NB4 (cell line): ENCODE results near the gene OPHN1.
A peak's percentile ranks its signal among the peaks of the same experiment; 100 is the strongest.

ENCODE experiments used
- TF ChIP-seq, protein P1 (sequence below): IDR thresholded peaks from one replicate; pipeline ENCODE4 v1.5.1; 2012; ENCODE audit warnings: low read depth, low read length
- TF ChIP-seq, protein P2 (sequence below): IDR thresholded peaks from 2 replicates; pipeline ENCODE4 v1.6.1; 2011; ENCODE audit warnings: low read depth, low read length

DNA sequence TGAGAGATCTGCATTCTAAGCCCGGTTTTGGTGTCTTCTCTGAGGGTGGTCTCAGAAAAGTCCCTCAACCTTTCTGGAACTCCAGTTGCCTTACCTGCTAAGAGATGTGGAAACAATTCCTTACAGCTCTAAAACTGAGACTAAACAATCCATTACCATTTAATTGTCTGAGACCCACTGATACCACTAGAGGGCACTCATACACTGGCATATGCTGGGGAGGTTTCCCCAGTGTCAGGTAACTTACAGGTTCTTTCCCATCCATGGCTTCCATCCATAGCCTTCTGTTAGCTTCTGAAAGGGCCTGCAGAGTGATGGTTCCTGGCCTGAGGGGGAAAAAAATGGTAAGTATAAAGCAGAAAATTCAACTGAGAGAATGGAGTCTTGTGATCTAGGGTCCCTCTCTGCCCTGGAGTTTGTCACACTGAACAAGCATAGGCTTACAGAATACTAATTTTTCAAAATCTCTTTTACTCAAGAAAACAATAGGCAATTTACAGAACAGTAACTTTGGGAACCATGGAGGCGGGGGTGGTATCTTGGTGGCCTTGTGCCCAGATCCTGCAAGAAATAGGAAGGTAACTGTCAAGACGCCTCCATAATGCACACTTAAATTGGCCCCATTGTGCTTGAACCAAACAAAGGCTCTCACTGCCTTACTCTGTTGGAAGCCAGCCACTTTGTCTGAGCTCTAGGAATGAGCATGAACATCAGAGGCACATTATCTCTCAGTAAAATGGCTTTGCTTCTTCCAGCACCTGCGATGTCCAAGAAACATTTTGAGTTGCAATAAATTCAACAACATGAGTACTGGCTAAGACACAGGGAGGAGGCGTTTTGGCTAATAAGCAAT lies 236.1 kb downstream of the OPHN1 start:
- TF ChIP-seq, protein P1, sequence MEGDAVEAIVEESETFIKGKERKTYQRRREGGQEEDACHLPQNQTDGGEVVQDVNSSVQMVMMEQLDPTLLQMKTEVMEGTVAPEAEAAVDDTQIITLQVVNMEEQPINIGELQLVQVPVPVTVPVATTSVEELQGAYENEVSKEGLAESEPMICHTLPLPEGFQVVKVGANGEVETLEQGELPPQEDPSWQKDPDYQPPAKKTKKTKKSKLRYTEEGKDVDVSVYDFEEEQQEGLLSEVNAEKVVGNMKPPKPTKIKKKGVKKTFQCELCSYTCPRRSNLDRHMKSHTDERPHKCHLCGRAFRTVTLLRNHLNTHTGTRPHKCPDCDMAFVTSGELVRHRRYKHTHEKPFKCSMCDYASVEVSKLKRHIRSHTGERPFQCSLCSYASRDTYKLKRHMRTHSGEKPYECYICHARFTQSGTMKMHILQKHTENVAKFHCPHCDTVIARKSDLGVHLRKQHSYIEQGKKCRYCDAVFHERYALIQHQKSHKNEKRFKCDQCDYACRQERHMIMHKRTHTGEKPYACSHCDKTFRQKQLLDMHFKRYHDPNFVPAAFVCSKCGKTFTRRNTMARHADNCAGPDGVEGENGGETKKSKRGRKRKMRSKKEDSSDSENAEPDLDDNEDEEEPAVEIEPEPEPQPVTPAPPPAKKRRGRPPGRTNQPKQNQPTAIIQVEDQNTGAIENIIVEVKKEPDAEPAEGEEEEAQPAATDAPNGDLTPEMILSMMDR = peak; percentile 46
- TF ChIP-seq, protein P2, sequence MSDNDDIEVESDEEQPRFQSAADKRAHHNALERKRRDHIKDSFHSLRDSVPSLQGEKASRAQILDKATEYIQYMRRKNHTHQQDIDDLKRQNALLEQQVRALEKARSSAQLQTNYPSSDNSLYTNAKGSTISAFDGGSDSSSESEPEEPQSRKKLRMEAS = no peak
